Ramos (cell line): Measurements from ENCODE around the gene OR10P1.
"Not testable (repeated sequence)": the region's sequence is repeated elsewhere in the genome, so short reads cannot be mapped to it uniquely, and the experiment has no call there.

Experiments used
- in situ Hi-C: fragments of 300-500 bp; cut with MboI; formaldehyde crosslinking; loops from one replicate; pipeline ENCODE4 v1.14.3; 2022; ENCODE audit warnings: low sequenced_read_pairs; ENCODE audit not compliant: unreplicated experiment

OR10P1 gene

DNA sequence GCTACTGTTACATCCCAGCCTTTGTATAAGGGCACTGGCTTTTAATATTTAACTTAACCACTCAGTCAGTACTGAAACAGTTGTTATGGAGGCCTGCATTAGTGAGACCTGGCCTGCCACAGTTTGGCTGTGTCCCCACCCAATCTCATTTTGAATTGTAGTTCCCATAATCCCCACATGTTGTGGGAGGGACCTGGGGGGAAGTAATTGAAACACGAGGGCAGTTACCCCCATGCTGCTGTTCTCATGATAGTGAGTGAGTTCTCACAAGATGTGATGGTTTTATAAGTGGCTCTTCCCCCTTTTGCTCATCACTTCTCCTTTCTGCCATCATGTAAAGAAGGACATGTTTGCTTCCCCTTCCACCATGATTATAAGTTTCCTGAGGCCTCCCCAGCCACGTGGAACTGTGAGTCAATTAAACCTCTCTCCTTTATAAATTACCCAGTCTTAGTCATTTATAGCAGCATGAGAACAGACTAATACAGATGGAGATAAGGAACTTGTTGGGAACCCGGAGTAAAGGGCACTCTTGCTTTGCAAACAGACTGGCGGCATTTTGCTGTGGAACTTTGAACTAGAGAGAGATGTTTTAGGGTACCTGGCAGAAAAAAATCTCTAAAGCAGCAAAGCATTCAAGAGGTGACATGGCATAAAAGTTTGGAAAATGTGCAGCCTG is 14.1 kb downstream of the OR10P1 start:
- in situ Hi-C loops, result not testable (repeated sequence)

DNA sequence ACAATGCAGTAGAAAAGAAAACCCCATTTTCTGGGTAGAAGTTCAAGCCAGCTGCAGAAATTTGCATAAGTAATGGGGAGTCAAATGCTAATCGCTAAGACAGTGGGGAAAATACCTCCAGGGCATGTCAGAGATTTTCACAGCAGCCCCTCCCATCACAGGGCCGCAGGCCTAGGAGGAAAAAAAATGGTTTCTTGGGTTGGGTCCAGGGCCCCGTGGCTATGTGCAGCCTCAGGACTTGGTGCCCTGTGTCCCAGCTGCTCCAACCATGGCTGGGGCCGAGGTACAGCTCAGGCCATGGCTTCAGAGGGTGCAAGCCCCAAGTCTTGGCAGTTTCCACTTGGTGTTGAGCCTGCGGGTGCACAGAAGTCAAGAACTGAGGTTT is 14.6 kb downstream of the OR10P1 start:
- in situ Hi-C loops, result no loop called here

DNA sequence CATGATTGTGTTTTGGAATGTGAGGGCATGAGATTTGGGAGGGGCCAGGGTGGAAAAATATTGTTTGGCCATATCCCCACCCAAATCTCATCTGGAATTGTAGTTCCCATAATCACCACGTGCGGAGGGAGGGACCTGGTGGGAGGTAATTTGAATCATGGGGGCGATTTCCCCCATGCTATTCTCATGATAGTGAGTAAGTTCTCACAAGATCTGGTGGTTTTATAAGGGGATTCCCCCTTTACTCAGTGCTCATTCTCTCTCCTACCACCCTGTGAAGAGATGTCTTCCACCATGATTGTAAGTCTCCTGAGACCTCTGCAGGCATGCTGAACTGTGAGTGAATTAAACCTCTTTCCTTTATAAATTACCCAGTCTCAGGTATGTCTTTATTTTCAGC is 15.7 kb downstream of the OR10P1 start:
- in situ Hi-C loops, result no loop called here

DNA sequence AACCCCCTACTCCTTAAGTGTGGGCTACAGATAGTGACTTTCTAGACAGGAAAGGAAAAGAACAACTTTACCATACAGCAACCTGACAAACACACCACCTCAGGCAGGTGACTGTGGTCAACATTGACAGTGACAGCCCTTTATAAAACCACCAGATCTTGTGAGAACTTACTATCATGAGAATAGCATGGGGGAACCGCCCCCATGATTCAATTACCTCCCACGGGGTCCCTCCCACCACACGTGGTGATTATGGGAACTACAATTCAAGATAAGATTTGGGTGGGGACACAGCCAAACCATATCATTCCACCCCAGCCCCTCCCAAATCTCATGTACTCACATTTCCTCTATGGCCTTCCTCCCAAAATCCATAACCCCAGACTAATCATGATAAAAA is 16.3 kb downstream of the OR10P1 start:
- in situ Hi-C loops, result no loop called here

DNA sequence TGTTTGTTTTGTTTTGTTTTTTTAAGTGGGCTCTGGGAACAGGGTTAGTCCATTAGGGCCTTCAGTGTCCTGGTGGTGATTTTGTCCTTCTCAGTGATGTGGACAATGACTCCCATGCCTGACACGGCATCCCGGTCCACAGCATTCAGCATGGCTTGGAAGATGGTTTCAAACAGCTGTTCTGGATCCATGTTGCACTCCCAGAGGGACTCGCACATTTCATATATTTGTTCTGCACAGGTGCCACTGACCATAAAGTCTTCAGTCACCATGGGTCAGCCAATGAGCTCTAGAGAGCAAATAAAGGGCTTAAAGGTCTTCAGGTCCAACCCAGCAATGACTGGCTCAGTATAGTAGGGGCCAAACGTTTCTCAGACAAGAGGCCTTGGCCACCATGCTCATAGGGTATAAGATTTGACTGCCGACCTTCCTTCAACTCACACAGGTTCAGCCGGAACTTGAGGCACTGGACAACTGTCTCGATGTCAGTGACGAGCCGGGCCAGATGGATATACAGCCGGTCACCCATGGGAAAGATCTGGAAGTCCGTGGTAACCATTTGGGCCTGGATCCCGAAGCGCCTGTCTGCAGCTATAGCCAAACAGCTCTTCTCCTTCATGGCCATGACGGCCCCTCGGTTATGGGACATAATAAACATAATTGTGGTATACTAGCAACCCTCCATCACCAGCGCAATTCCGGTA is 18.0 kb downstream of the OR10P1 start:
- in situ Hi-C loops, result loop anchor here (5.0 kb wide), 1 partner anchor 68 kb away; the partner anchor contains the start of gene RDH5

DNA sequence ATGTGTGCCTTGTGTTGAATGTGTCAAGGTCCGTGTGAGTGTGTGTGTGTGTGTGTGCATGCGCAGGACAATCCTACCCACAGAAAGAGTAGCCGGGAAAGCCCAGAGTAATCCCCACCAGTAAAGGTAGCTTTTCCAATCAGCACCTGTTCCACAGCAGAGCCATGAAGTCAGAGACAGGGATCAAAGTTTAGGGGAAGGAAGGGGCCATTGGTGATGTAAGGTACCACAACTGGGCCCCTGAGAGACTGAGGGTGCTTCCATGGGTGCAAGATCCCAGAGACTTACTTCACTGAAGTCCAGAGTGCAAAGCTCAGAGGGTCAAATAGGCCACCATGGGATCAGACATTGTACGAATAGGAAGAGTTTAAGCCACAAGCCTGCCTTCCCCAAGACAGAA is 20.5 kb downstream of the OR10P1 start:
- in situ Hi-C loops, result loop anchor here (5.0 kb wide), 1 partner anchor 65 kb away; the partner anchor contains the start of gene RDH5

DNA sequence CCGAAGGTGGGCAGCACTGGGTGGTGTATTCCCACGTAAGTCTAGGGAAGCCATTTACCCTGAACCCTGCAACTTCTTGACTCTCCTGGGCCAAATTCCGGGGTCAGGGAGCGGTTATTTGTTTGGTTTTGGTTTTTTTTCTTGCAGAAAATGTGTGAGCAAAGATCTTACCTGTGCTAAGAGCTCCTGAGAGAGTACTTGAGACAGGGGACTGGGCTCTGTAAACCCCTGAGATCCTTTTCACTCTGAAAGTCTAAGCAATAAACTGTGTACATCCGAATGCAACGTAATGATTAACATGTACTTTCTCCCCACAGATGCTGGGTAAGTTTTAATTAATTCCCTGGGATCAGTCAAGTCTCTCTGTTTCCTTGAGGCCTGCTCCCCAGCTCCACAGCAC is 21.5 kb downstream of the OR10P1 start:
- in situ Hi-C loops, result loop anchor here (5.0 kb wide), 1 partner anchor 64 kb away; the partner anchor contains the start of gene RDH5

DNA sequence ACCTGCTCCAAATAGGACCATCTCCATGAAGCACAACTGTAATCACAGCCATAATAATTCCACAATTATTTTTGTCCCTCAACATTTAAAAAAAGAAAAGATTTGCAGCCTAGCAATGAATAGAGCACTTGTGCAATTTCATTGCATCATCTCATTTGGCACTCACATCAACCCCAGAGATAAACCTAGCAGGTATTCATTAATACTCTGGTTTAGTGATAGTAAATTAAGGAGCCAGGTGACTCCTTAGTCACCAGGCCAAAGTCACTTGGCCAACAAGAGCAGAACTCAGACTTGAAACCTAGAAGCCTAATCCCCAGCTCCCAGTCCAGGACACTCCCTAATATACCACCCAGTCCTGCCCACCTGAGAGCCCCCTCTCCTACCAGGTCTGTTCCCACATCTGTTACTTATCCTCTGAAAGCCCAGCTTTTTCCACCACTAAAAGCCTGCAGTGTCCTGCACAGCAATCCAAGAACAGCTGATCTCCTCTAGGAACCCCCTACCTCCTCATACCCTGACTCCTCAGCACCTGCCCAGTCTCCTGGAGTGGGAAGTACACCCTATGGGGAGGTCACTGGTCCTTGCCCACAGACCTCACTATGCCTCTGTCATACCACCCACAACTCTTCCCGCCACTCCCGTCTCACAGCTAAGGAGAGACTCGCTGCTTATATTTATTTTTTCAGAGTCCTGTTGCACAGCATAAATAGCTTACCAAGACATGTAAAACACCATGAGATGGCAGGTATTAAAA is 22.1 kb downstream of the OR10P1 start:
- in situ Hi-C loops, result loop anchor here (5.0 kb wide), 1 partner anchor 63 kb away; the partner anchor contains the start of gene RDH5

DNA sequence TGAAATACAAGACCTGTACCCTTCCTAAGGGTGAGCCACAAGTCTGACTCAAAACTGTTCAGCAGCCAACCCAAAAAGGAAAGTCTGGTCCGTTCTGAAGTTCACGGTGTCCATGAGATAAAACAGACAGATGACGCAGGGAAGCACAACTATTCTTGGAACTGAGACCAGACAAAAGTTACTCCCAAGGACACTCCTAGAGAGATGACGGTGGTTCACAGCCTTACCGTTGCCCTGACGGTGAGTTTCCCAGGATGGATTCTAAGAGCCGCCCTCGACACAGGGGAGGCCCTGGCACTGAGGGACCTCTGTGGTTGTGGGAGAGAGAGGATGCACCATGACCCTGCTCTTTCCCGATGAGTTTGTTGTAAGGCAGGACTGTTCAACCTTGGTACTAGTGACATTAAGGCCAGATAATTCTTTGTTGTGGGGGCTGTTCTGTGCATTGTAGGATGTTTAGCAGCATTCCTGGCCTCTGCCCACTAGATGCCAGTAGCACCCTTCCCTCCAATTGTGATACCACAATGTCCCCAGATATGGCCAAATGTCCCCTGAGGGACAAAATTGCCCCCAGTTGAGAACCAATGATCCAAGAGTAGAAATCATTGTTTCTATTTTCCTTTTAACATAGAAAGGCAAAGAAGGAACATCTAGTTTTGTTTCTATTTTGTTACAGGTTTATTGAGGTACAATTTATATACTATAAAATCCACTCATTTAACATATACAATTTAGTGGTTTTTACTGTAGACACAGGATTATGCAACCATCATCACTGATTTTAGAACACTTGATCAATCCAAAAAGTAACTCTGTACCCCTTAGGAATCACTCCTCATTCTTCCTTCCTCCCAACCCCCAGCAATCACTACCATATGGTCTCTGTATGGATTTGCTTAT is 23.0 kb downstream of the OR10P1 start:
- in situ Hi-C loops, result loop anchor here (5.0 kb wide), 1 partner anchor 63 kb away; the partner anchor contains the start of gene RDH5

DNA sequence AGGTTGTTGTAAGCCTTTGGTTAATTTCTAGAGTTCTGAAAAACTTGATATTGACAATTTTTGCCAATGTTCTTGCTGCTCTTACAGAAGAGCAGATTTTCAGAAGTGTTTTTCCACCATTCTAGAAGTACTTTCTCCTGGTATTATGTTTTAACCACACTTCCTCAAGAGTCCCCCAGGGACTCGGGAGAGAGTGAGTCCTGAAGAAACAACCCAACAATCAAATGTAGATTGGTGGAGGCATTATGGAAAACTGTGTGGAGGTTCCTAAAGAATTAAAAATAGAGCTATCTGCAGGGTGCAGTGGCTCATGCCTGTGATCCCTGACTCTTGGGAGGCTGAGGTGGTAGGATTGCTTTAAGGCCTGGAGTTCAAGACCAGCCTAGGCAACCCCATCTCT is 26.7 kb downstream of the OR10P1 start:
- in situ Hi-C loops, result no loop called here

DNA sequence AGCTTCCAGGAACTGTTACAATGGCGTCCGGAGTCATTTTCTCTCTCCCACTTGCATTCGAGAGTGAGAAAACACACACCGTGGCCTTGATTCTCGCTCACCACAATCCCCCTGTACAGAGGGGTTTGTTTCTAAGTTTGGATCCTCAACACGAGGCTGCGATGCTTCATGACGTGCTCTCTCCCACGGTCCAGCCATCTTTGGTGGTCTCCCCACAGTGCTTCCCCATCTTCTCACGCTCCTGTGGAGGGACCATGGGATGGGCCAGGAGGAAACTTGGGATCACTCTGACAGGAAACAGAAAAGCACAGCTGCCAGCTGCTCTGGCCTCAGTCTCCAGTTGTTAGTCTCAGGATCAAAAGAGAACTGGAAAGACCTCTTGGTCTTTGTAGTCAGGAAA is 28.1 kb downstream of the OR10P1 start:
- in situ Hi-C loops, result no loop called here

DNA sequence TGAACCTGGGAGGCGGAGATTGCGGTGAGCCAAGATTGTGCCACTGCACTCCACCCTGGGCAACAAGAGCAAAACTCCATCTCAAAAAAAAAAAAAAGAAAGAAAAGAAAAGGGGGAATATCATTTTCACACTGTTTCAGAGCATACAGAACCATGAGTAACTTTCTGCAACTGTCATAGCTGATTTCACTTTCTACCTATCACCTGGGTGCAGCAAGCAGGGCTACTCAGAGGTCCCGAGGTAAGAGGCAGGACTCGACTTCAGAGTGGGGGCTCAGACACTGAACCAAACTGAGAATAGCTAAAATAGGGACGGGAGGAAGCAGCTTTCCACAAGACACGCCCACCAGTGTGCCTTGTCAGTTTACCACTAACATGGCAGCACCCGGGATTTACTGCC is 29.8 kb downstream of the OR10P1 start:
- in situ Hi-C loops, result no loop called here

DNA sequence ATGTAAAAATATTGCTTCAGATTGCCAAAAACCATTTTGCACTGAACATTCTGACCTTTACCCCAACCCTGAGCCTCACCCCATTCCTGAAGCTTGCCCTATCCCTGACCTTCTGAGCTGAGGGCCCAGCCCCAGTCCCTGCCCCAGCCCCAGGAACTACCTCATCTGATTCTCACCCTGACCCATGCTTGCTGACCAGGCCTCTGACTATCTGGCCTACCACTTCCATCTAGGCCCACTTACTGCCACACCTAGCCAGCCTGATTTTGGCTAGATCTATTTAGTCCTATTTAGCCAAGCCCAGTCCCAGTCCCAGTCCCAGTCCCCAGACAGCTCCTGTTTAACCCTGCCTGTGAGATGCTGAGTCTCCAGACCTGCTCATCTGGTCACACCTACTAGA is 33.6 kb downstream of the OR10P1 start:
- in situ Hi-C loops, result no loop called here

DNA sequence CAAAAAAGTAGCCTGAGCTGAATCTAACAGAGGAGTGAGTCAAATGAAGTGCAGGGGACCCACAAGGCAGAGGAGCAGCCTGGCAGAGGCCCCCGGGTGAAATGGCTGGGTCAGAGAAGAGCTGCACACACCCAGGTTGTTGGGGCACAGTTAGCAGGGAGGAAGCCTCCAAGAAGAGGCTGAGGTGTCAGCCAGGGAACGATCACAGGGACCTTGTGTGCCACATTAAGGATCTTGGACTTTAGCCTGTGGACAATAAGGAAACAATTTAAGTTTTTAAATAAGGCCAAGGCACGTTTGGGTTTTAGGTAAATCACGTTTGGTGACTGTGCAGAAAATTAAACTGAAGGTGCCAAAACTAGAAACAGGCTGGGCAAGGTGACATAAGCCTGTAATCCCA is 35.1 kb downstream of the OR10P1 start:
- in situ Hi-C loops, result no loop called here

DNA sequence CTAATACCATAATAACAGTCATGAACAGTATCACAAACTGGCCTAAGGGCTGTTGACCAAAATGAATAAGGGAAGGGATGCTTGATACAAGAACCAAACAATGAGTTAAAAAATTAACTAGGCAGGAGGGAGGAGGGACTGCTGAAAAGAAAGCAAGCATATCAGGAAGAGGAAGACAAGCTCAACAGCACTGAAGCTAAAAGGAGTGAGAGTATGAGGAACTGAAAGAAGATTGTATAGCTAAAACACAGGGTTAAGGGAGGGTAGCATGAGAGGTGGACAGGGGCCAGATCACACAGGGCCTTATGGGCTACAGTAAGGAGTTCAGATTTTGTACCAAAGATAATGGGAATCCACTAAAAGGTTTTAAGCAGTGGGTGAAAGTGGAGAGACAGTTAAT is 36.9 kb downstream of the OR10P1 start:
- in situ Hi-C loops, result no loop called here

DNA sequence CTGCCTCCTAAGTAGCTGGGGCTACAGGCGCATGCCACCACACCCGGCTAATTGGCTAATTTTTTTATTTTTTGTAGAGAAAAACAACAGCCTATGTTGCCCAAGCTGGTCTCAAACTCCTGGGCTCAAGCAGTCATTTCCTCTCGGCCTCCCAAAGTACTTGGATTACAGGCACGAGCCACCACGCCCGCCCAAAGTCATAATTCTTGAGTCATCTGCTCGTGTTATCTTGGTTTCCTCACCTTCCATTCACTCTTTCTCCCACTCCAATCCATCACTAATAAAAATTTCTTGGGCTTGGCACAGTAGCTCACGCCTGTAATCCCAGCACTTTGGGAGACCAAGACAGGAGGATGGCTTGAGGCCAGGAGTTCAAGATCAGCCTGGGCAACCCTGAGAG is 39.0 kb downstream of the OR10P1 start:
- in situ Hi-C loops, result no loop called here

DNA sequence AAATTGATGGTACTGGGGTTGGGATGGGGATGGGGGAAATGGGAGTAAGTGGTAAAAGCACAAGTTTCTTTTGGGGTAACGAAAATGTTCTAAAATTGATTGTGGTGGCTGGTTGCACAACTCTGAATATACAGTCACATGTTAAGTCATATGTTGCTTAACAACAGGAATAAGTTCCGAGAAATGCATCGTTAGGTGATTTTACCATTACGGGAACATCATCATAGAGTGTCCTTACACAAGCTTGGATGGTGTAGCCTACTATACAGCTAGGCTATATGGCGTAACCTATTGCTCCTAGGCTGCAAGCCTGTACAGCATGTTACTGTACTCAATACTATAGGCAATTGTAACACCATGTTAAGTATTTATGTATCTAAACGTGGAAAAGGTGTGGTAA is 40.0 kb downstream of the OR10P1 start:
- in situ Hi-C loops, result no loop called here

DNA sequence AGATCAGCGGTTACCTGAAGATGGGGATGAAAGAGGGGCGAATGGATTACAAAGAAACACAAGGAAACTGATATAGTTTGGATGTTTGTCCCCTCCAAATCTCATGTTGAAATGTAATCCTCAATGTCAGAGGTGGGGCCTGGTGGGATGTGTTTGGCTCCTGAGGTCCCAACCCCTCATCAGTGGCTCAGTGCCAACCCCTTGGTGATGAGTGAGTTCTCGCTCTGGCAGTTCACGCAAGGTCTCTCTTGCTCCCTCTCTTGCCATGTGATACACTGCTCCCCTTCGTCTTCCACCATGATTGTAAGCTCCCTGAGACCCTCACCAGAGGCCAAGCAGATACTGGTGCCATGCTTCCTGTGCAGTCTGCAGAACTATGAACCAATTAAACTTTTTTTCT is 43.0 kb downstream of the OR10P1 start:
- in situ Hi-C loops, result no loop called here

DNA sequence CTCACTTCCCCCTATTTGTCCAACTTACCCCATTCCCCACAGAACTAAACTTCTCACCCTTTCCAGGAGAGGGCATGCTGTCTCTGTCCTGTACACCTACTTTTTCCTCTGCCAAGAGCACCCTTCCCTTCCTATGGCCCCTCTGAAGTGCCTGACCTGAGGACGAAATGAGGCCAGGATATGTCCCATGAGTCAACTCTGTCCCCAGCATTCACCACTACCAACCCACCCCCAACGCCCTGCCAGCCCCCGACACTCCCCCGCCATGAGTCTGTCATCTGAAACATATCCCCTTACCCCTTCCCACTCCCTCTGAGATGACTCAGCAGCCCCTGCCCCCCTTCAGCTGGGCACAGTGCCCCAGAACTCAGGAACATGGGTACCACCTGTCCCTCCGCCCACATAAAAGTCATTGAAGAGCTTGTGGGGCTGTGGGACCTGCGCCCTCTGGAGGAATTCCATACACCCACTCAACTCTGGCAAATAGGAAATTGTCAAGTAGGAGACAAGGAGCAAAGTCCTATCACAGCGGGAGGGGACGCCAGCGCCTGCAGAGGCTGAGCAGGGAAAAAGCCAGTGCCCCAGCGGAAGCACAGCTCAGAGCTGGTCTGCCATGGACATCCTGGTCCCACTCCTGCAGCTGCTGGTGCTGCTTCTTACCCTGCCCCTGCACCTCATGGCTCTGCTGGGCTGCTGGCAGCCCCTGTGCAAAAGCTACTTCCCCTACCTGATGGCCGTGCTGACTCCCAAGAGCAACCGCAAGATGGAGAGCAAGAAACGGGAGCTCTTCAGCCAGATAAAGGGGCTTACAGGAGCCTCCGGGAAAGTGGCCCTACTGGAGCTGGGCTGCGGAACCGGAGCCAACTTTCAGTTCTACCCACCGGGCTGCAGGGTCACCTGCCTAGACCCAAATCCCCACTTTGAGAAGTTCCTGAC is 44.7 kb downstream of the OR10P1 start:
- in situ Hi-C loops, result no loop called here
